ENCODE data around the gene SNAP91. TPM values are rescaled to one million over a fixed set of nuclear protein-coding genes. Genes with fewer than 3 reads are reported as not detected.

The SNAP91 gene
- polyA plus RNA-seq, 1 donor (not counting 4 experiments of a cell fraction or from before 2014, with no cell fraction given) = not detected

GRCh38 chr6:83741089-83741488 is 32.2 kb upstream of the SNAP91 start:
- TF ChIP-seq EZH2 (IDR thresholded peaks at IDR 0.05; ENCODE audit: low read length) (no peak), CTCF (optimal IDR thresholded peaks at IDR 0.05 in 1 of 3, IDR thresholded peaks at IDR 0.05 in 1 of 3, conservative IDR thresholded peaks at IDR 0.05 in 1 of 3; ENCODE audit: extremely low read depth in 1 of 3, insufficient read depth in 2 of 3, low read length in 3 of 3) (no peak)
- no peak for FAIRE-seq
- no peak overlapping the region for H3K9ac ChIP-seq (ENCODE audit: control insufficient read depth, extremely low read depth, insufficient read depth, low read length)

DNA sequence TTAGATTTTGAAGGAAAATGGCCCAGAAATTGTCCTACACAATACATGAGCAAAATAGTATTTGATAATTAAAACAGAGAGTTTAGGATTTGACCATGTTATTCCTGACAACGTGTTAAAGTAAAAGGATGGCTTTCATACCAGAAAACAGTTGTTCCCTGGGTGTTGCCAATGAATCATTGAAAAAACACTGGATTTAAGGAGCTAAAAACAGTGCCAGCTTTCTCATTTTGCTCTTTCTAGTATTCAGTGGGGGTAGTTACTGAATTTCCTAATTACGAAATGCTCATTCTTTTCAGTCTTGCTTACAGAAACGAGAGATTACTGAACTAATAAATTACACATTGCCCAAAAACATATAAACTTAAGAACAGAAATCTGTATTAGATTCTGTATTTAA is 26.6 kb upstream of the SNAP91 start:
- TF ChIP-seq CTCF (optimal IDR thresholded peaks at IDR 0.05 in 1 of 3, IDR thresholded peaks at IDR 0.05 in 1 of 3, conservative IDR thresholded peaks at IDR 0.05 in 1 of 3; ENCODE audit: extremely low read depth in 1 of 3, insufficient read depth in 2 of 3, low read length in 3 of 3) (no peak), EZH2 (IDR thresholded peaks at IDR 0.05; ENCODE audit: low read length) (no peak)
- Histone ChIP-seq H3K9ac (ENCODE audit: control insufficient read depth, extremely low read depth, insufficient read depth, low read length) (no peak overlapping the region), H3K79me2 (ENCODE audit: control insufficient read depth, insufficient read depth, low read length) (no peaks in the 10 kb centered on the region), H3K27me3 (ENCODE audit: control insufficient read depth, extremely low read depth, insufficient read depth, low read length) (no peaks in the 10 kb centered on the region), H3K36me3 (ENCODE audit: control insufficient read depth in 2 of 2, extremely low read depth in 1 of 2, insufficient read depth in 2 of 2, low read length in 2 of 2) (no peaks in the 10 kb centered on the region), H3K4me2 (ENCODE audit: control insufficient read depth, extremely low read depth, insufficient read depth, low read depth, low read length) (no peak overlapping the region), H3K4me1 (ENCODE audit: control insufficient read depth, extremely low read depth, insufficient read depth, low read length) (no peaks in the 10 kb centered on the region), H3K27ac (ENCODE audit: control insufficient read depth, insufficient read depth, low read length) (no peak overlapping the region), H3K4me3 (ENCODE audit: control insufficient read depth in 2 of 3, extremely low read depth in 1 of 3, insufficient read depth in 2 of 3, low read depth in 1 of 3, low read length in 3 of 3) (no peak overlapping the region), H4K20me1 (ENCODE audit: control insufficient read depth, extremely low read depth, insufficient read depth, low read length) (no peaks in the 10 kb centered on the region), H3K9me3 (ENCODE audit: control insufficient read depth, low read depth, low read length) (no peaks in the 10 kb centered on the region), H2AFZ (ENCODE audit: control insufficient read depth, low read length) (no peak overlapping the region), H3K9me1 (ENCODE audit: control insufficient read depth, extremely low read depth, insufficient read depth, low read length) (no peaks in the 10 kb centered on the region)
- FAIRE-seq (no peak), DNase-seq (ENCODE audit: low read depth, low spot score) (no peak)
- dilution Hi-C loops (cut with MboI; ENCODE audit: extremely low pct_ligation_motif_present, low sequenced_read_pairs) = no loop called here

More at GRCh38 chr6:83741089-83741488, 32.2 kb upstream of the SNAP91 start:
- H3K4me2 ChIP-seq (ENCODE audit: control insufficient read depth, extremely low read depth, insufficient read depth, low read depth, low read length) = no peak overlapping the region
- H3K79me2 ChIP-seq (ENCODE audit: control insufficient read depth, insufficient read depth, low read length) = no peaks in the 10 kb centered on the region
- H3K36me3 ChIP-seq (ENCODE audit: control insufficient read depth in 2 of 2, extremely low read depth in 1 of 2, insufficient read depth in 2 of 2, low read length in 2 of 2) = no peaks in the 10 kb centered on the region
- no peak overlapping the region for H3K27ac ChIP-seq (ENCODE audit: control insufficient read depth, insufficient read depth, low read length)
- dilution Hi-C loops (cut with MboI; ENCODE audit: extremely low pct_ligation_motif_present, low sequenced_read_pairs) = no loop called here
- no peaks in the 10 kb centered on the region for H3K9me3 ChIP-seq (ENCODE audit: control insufficient read depth, low read depth, low read length)
- H2AFZ ChIP-seq (ENCODE audit: control insufficient read depth, low read length) = no peak overlapping the region
- H4K20me1 ChIP-seq (ENCODE audit: control insufficient read depth, extremely low read depth, insufficient read depth, low read length) = no peaks in the 10 kb centered on the region
- H3K4me1 ChIP-seq (ENCODE audit: control insufficient read depth, extremely low read depth, insufficient read depth, low read length) = no peaks in the 10 kb centered on the region
- H3K9me1 ChIP-seq (ENCODE audit: control insufficient read depth, extremely low read depth, insufficient read depth, low read length) = no peaks in the 10 kb centered on the region
- H3K4me3 ChIP-seq (ENCODE audit: control insufficient read depth in 2 of 3, extremely low read depth in 1 of 3, insufficient read depth in 2 of 3, low read depth in 1 of 3, low read length in 3 of 3) = no peak overlapping the region
- H3K27me3 ChIP-seq (ENCODE audit: control insufficient read depth, extremely low read depth, insufficient read depth, low read length) = no peaks in the 10 kb centered on the region
- DNase-seq (ENCODE audit: low read depth, low spot score) = no peak
